Neural cell (in vitro differentiated cells): ENCODE results near the gene PAPOLA.

Experiments
- EP300 ChIP-seq: fragments of 450-650 bp; conservative IDR thresholded peaks from 2 replicates; pipeline ENCODE4 v1.6.1; 2014; ENCODE audit warnings: antibody characterized with exemption, mild to moderate bottlenecking, moderate library complexity; ENCODE audit not compliant: poor library complexity, severe bottlenecking
- EZH2 ChIP-seq: fragments of 200-600, 300-800 bp; shearing (Covaris generic), sonication (generic); IDR thresholded peaks from 2 replicates; pipeline ENCODE4 v1.6.1; 2014; ENCODE audit warnings: antibody characterized with exemption, low read length, borderline replicate concordance, mild to moderate bottlenecking; ENCODE audit not compliant: insufficient read depth, poor library complexity, severe bottlenecking
- POLR2AphosphoS5 ChIP-seq: IDR thresholded peaks from 2 replicates; pipeline ENCODE4 v1.6.1; 2012
- RAD21 ChIP-seq: fragments of 450-650 bp; conservative IDR thresholded peaks from 2 replicates; pipeline ENCODE4 v1.6.1; 2014; ENCODE audit warnings: antibody characterized with exemption, mild to moderate bottlenecking, moderate library complexity
- SMC3 ChIP-seq: fragments of 450-650 bp; conservative IDR thresholded peaks from 2 replicates; pipeline ENCODE4 v1.6.1; 2014; ENCODE audit warnings: antibody characterized with exemption, mild to moderate bottlenecking, moderate library complexity; ENCODE audit not compliant: poor library complexity
- TF ChIP-seq, protein P1 (sequence below): fragments of 450-650 bp; IDR thresholded peaks from 2 replicates; pipeline ENCODE4 v1.5.1; 2014; ENCODE audit warnings: antibody characterized with exemption, mild to moderate bottlenecking, moderate library complexity; ENCODE audit not compliant: poor library complexity, severe bottlenecking
- TF ChIP-seq, protein P2 (sequence below): IDR thresholded peaks from 2 replicates; pipeline ENCODE4 v1.6.1; 2012; ENCODE audit warnings: borderline replicate concordance

GRCh38 chr14:96582411-96582961, 80.3 kb downstream of the PAPOLA start:
- TF ChIP-seq, protein P1, sequence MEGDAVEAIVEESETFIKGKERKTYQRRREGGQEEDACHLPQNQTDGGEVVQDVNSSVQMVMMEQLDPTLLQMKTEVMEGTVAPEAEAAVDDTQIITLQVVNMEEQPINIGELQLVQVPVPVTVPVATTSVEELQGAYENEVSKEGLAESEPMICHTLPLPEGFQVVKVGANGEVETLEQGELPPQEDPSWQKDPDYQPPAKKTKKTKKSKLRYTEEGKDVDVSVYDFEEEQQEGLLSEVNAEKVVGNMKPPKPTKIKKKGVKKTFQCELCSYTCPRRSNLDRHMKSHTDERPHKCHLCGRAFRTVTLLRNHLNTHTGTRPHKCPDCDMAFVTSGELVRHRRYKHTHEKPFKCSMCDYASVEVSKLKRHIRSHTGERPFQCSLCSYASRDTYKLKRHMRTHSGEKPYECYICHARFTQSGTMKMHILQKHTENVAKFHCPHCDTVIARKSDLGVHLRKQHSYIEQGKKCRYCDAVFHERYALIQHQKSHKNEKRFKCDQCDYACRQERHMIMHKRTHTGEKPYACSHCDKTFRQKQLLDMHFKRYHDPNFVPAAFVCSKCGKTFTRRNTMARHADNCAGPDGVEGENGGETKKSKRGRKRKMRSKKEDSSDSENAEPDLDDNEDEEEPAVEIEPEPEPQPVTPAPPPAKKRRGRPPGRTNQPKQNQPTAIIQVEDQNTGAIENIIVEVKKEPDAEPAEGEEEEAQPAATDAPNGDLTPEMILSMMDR = no peak
- no peak for TF ChIP-seq RAD21
- TF ChIP-seq EP300 = no peak
- no peak for TF ChIP-seq EZH2
- TF ChIP-seq, protein P2, sequence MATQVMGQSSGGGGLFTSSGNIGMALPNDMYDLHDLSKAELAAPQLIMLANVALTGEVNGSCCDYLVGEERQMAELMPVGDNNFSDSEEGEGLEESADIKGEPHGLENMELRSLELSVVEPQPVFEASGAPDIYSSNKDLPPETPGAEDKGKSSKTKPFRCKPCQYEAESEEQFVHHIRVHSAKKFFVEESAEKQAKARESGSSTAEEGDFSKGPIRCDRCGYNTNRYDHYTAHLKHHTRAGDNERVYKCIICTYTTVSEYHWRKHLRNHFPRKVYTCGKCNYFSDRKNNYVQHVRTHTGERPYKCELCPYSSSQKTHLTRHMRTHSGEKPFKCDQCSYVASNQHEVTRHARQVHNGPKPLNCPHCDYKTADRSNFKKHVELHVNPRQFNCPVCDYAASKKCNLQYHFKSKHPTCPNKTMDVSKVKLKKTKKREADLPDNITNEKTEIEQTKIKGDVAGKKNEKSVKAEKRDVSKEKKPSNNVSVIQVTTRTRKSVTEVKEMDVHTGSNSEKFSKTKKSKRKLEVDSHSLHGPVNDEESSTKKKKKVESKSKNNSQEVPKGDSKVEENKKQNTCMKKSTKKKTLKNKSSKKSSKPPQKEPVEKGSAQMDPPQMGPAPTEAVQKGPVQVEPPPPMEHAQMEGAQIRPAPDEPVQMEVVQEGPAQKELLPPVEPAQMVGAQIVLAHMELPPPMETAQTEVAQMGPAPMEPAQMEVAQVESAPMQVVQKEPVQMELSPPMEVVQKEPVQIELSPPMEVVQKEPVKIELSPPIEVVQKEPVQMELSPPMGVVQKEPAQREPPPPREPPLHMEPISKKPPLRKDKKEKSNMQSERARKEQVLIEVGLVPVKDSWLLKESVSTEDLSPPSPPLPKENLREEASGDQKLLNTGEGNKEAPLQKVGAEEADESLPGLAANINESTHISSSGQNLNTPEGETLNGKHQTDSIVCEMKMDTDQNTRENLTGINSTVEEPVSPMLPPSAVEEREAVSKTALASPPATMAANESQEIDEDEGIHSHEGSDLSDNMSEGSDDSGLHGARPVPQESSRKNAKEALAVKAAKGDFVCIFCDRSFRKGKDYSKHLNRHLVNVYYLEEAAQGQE = no peak
- no peak for TF ChIP-seq POLR2AphosphoS5
- TF ChIP-seq SMC3 = no peak
